Gastroesophageal sphincter (tissue), 3 donors: ENCODE measurements around the gene TRIM67.

ENCODE experiments used
- EP300 ChIP-seq: sonication (generic); formaldehyde crosslinking; IDR thresholded peaks from one replicate; pipeline ENCODE4 v1.6.1; 2017; ENCODE audit warnings: antibody characterized with exemption, mild to moderate bottlenecking
- POLR2A ChIP-seq, 2 donors: fragments of 450-650 bp; IDR thresholded peaks; one replicate each; pipeline ENCODE4 v1.6.1; 2017; ENCODE audit warnings: antibody characterized with exemption in 2 of 2, mild to moderate bottlenecking in 2 of 2, moderate library complexity in 1 of 2
- POLR2AphosphoS5 ChIP-seq: sonication (generic); formaldehyde crosslinking; IDR thresholded peaks from one replicate; pipeline ENCODE4 v1.6.1; 2017; ENCODE audit warnings: antibody characterized with exemption
- TF ChIP-seq, protein P1 (sequence below), 4 experiments: fragments of 200-600 bp in 2 of 4; fragments of 450-650 bp in 2 of 4; sonication (generic) in 1 of 4; IDR thresholded peaks; one replicate each; pipeline ENCODE4 v1.5.1; 2017 to 2019; ENCODE audit warnings: antibody characterized with exemption in 4 of 4, mild to moderate bottlenecking in 2 of 4, moderate library complexity in 2 of 4

DNA sequence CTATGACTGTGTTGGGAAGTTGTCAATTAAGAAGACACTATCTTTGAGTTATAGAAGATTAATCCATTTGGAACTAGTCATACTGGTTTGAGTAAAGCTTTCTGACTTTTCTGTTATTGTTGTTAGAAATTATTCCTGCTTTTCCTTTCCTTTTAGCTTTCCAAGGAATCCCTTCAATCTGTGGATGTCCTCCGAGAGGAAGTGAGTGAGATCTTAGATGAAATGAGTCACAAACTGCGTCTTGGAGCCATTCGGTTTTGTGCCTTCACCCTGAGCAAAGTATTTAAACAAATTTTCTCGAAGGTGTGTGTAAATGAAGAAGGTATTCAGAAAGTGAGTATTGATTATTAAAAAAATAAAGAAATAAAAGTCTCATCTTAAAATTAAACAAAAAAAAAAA lies 98.5 kb downstream of the TRIM67 start:
- TF ChIP-seq, protein P1, sequence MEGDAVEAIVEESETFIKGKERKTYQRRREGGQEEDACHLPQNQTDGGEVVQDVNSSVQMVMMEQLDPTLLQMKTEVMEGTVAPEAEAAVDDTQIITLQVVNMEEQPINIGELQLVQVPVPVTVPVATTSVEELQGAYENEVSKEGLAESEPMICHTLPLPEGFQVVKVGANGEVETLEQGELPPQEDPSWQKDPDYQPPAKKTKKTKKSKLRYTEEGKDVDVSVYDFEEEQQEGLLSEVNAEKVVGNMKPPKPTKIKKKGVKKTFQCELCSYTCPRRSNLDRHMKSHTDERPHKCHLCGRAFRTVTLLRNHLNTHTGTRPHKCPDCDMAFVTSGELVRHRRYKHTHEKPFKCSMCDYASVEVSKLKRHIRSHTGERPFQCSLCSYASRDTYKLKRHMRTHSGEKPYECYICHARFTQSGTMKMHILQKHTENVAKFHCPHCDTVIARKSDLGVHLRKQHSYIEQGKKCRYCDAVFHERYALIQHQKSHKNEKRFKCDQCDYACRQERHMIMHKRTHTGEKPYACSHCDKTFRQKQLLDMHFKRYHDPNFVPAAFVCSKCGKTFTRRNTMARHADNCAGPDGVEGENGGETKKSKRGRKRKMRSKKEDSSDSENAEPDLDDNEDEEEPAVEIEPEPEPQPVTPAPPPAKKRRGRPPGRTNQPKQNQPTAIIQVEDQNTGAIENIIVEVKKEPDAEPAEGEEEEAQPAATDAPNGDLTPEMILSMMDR (IDR thresholded peaks at IDR 0.05), result no peak
- TF ChIP-seq POLR2A (IDR thresholded peaks at IDR 0.05) (no peak), POLR2AphosphoS5 (no peak), EP300 (no peak)
